Cerebellar cortex (tissue), 1 donor: Measurements from ENCODE around the gene PRRC1.
A peak's percentile ranks its signal among the peaks of the same experiment; 100 is the strongest.

Experiments
- DNase-seq: peaks from one replicate; pipeline ENCODE4 v3.0.0-alpha.2; 2015; ENCODE audit warnings: low spot score

Gene PRRC1

GRCh38 chr5:127580731-127581130 lies 63.3 kb downstream of the PRRC1 start:
- no peak for DNase-seq

DNA sequence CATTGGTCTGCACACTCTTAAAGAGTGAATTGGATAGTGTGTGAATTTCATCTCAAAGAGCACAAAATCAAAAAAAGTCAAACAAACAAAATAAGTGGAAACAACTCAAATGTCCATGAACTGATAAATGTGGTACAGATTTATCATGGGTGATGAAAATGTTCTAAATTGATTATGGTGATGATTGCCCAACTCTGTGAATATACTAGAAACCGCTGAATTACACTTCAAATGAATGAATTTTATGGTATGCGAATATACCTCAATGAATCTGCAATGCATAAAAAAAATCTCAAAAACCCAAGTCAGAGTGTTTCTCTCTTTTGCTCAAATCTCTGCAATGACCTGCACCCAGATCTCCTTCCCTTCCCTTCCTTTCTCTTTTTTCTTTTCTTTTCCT lies 64.0 kb downstream of the PRRC1 start:
- DNase-seq, result no peak

DNA sequence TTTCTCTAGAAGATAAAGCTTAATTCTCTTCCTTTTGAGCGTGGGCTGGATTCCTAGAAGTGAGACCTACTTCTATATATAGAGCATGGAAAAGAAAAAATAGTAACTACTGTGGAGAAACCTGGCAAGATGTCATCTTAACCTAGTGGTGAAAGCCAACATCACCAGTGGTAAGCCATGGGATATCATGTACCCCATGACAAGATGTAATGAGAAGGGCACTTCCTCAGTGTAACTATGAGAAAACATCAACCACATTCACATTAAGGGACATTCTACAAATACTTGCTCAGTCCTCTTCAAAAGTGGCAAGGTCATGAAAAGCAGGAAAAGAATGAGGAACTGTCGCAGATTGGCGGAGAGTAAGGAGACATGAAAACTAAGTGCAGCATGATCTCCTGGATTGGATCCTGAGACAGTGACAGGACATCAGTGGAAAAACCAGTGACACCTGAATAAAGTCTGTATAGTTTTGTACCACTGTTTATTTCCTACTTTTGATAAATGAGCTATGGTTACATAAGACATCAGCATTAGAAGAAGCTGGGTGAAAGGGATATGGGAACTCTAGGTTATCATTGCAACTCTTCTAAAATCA lies 65.4 kb downstream of the PRRC1 start:
- DNase-seq, result no peak

GRCh38 chr5:127583866-127584265 lies 66.4 kb downstream of the PRRC1 start:
- DNase-seq, result no peak

- DNase-seq, result no peak
Measured at GRCh38 chr5:127585661-127586060, 68.2 kb downstream of the PRRC1 start.

DNA sequence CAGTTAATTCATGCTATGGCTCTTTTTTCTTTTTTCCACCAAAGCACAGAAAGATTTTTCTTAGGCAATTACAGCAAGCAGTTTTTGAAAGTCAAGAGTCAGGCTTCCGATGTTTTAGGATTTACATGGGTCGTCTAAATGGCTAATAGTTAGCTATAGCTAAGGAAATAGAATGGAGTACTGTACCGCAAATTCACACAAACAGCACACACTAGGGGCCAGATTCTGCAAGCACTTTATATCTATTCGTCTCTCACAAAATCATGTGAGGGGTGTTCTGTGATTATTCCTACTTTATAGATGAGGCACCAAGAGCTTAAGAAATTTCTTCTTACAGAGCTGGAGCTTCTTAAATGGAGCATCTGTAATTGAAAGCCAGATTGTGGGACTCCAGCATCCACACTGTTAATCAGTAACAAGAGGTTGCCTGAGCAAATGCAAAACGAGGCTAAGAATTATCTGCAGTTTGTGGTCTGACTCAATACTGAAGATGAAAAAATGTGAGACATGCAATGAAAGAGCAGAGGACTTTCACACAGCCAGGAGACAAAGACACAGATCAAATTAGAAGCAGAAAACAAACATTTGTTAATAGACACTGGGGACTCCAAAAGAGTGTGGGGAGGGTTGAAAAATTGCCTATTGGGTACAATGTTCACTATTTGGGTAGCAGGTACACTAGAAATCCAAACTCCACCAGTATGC lies 68.8 kb downstream of the PRRC1 start:
- DNase-seq, result peak; percentile 12

DNA sequence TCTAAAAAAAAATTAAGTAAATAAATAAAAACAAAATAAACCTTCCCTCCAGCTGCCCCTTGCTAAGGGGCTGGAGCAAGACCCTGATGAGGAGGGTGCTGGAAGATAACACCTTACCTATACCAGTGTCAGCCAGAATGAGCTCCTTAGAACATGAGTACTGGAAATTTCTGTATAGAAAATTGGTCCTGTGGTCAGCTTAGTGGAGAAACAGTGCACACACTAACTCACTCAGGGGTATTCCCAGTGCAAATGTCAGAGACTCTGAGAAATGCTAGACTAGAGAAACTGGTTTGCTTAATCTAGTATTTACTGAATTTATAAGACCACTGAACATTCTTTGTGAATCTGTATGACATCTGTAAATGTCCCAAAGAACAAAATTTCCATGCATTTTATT lies 69.4 kb downstream of the PRRC1 start:
- peak; percentile 18 for DNase-seq

DNA sequence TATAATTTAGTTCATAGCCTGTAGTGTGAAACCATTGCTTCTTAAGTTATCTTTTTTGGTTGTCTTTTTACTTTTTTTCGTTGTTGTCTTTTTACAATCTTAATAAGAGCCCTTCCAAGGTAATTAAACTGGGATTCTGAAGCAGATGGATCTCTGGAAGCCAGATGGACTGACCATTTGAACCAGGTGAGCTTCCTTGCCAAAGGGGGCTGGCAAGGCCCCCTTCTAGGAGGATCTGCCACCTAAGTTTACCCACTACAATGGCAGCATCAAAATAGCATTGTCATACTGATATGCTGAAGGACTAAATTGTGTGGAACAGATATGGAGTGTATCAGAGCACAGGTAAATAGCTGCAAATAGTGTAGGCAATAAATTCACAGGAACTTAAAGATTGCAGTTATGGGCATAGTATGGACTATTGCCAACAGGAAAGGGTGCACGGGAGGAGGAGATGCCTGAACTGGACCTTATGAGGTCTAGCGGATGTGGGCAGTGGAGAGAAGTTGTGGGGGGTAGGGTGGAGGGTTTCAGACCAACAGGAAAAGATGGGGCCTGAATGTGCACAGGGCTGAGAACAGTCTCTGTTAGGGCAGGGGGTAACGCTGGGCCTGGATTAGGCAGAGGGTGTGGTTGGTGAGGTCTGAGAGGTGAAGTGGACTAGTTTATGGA lies 69.9 kb downstream of the PRRC1 start:
- DNase-seq, result peak; percentile 71

- no peak for DNase-seq
Measured at GRCh38 chr5:127588368-127588767, 70.9 kb downstream of the PRRC1 start.

DNA sequence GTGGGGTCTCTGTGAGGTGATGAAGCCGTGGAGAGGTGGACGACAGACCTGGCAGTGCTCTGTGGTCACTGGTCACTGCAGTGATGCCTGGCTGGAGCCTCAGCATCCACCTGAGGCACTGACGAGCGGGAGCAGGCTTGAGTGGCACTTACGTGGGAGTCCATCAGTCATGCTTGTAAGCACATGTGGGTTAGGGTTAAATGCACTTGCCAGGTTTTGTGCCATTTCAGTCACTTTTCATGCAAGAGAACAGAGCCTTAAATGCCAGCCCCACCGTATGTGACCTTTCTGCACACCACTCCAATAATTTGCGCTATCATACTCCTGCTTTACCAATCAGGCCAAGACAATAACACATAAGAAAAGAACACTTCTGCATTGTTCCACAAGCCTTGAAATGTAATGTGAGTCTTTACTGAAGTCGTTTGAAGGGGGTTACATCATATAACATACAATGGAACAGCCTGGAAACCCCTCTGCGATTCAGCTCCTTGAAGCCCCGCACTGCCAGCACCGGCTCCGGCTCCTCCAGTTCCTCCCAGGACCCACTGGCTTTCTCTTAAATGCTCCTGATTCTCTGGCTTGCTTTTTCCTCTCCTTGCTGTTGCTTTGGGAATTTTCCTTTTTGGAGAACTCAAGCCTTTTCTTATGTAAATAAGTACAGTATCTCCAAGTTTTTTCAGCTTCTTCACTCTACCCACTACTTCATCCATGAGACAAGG lies 72.0 kb downstream of the PRRC1 start:
- no peak for DNase-seq

DNA sequence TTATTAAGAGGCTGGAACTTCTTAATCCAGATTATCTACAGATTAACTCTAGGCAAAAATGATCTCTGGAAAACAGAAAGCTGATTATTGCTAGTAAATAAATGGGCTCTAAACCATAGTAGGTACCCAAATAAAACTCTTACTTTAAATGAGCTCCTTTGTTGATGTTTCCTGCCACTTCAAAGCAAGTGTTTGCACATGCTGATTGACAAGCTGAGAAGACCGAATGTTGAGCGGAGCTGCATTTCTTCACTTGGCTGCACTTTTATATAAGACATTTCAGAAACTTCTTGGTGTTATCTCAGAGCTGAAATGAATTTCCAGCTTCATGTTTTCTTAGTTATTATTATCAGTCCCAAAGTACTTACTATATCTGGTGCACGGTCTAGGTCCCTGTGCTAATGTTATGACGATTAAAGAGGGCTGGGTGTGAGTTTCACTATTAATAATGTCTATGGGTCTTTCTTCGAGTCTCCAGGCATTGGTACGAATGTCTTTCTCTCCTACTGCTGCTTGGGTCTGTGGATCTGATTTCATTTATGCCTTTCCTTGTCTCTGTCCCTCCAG lies 72.8 kb downstream of the PRRC1 start:
- no peak for DNase-seq

GRCh38 chr5:127595484-127596368 lies 78.3 kb downstream of the PRRC1 start:
- DNase-seq, result peak; percentile 66

DNA sequence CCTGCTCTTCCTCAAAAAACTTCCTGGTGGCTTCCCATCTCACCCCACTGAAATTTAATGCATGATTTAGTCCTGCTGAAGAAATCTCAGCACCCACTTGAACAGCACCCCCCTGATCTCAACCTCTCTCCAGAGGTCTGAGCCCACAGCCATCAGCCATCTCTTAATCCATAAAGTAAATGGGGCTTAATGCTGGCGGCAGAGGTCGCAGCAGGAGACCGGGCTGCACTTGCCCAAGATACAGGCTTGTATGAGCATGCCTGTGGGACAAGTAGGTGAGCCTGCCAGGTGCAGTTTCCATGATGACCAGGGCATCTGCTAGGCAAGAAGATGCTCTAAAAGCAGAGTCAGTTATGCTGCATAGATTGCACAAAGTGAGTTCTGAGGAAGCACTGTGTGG lies 79.1 kb downstream of the PRRC1 start:
- no peak for DNase-seq

DNA sequence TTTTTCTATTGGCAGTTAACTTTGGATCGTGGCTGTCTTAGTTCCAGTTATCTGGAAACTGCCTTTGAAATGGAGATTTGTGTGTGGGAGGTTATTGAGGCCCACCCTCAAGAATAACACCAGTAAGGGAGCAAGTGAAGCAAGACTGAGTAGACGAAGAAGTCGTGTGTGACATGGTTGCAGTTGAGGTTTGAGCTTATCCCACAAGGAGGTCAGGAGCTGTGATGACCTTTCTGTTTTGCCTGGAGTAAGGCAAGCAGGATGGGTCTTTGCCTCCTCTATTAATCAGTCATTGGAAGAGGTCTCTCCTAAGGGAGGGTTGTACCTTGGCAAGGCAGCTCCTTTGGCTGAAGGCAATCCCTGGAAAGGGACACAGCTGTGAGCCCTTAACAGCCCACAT lies 81.9 kb downstream of the PRRC1 start:
- DNase-seq, result no peak

GRCh38 chr5:127599847-127600246 lies 82.4 kb downstream of the PRRC1 start:
- no peak for DNase-seq

- DNase-seq, result no peak
Measured at GRCh38 chr5:127601111-127601510, 83.7 kb downstream of the PRRC1 start.

GRCh38 chr5:127601601-127602000 lies 84.2 kb downstream of the PRRC1 start:
- no peak for DNase-seq

DNA sequence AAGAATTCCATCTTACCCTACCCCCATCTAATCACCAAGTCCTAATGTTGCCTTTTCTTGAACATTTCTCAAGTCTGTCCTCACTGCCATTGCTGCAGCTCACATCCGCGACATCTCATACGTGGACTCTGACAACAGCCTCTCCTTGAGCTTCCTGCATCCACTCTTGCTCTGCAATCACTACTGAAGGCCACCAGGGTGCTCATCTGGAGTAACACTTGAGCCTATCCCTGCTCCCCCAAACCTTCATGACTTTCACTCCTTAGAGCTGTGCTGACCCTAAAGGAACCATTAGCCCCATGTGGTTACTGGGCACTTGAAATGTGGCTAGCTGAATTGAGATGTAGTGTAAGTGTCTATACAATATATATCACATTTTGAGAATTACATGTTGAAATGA lies 85.0 kb downstream of the PRRC1 start:
- DNase-seq, result no peak

DNA sequence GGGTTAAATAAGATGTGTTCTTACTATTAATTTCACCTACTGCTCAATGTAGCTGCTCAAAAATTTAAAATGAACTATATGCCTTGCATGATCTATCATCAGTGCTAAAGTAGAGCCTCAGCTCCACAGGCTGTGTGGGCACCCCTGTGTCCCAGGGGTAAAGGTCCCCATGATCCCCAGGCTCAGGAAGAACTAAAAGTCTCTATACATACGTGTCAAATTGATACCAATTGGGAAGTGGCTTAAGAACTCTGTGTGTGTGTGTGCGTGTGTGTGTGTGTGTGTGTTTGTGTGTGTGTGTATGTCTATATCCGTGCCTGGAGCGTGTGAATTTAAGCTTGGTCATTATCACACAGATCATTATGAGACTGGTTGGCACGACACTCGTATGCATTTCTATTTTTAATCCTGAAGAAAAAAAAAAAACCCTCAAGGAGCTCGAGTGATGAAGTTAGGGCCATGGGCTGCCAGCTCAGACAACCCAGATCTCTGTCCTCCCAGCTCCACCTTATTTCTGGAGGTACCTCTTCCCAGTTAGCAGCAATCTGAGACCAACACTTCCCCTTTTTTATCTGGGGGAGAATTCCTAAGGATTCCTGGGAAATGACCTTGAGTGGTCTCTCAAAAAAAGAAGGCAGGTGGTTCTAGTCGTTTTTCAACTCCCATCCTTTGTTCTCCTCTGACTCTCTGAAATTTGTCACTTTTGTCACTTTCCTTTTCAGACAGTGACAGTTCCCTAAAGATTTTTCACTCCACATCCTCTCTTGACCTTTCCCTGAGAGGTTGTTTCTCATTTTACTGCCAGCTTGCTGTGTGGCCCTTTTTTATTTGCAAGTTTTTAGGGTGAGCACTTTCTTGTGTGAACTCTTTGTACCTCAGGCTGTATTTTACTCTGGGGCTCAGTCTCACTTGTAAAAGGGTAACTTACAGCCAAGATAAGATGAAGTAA lies 85.7 kb downstream of the PRRC1 start:
- no peak for DNase-seq
